ENCODE measurements around the gene ICE2.

- TF ChIP-seq CTCF (conservative IDR thresholded peaks at IDR 0.05; ENCODE audit: low read length) (no peak), EZH2phosphoT487 (IDR thresholded peaks at IDR 0.05; ENCODE audit: borderline replicate concordance) (no peak)
Observed at GRCh38 chr15:60464836-60465630, 13.9 kb downstream of the ICE2 start.

All from Loucy (cell line).